Measurements from ENCODE around the gene NMU. TPM values are rescaled to one million over a fixed set of nuclear protein-coding genes. Genes with fewer than 3 reads are reported as not detected.

The NMU gene
- total and polyA plus RNA-seq, 9 of the 15 experiments (the other 6 are each of a cell fraction or from before 2014, with no cell fraction given), result 73.8 to 846 (median 599) TPM

- no peak for TF ChIP-seq SPI1 (IDR thresholded peaks at IDR 0.05; ENCODE audit: borderline replicate concordance, low read depth, low read length)
- peak; percentile 35; the same call in 1 of the 2 replicates for TF ChIP-seq POLR2AphosphoS5 (IDR thresholded peaks at IDR 0.05; ENCODE audit: control insufficient read depth, insufficient read depth, low read depth, low read length)
- TF ChIP-seq ZNF644 (tag; IDR thresholded peaks at IDR 0.05; ENCODE audit: low read depth), result 0 out of 2 replicates have a peak, but pooled peaks have one; percentile 9
- TF ChIP-seq, protein P1, sequence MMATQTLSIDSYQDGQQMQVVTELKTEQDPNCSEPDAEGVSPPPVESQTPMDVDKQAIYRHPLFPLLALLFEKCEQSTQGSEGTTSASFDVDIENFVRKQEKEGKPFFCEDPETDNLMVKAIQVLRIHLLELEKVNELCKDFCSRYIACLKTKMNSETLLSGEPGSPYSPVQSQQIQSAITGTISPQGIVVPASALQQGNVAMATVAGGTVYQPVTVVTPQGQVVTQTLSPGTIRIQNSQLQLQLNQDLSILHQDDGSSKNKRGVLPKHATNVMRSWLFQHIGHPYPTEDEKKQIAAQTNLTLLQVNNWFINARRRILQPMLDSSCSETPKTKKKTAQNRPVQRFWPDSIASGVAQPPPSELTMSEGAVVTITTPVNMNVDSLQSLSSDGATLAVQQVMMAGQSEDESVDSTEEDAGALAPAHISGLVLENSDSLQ (IDR thresholded peaks at IDR 0.05), result 0 out of 2 replicates have a peak, but pooled peaks have one; percentile 18
- no peak for TF ChIP-seq ESRRB (CRISPR knock-in tag; IDR thresholded peaks at IDR 0.05; ENCODE audit: borderline replicate concordance)
- TF ChIP-seq GTF2E2 (tag; IDR thresholded peaks at IDR 0.05), result peak; percentile 82; the same call in 1 of the 2 replicates
- TF ChIP-seq, protein P2, sequence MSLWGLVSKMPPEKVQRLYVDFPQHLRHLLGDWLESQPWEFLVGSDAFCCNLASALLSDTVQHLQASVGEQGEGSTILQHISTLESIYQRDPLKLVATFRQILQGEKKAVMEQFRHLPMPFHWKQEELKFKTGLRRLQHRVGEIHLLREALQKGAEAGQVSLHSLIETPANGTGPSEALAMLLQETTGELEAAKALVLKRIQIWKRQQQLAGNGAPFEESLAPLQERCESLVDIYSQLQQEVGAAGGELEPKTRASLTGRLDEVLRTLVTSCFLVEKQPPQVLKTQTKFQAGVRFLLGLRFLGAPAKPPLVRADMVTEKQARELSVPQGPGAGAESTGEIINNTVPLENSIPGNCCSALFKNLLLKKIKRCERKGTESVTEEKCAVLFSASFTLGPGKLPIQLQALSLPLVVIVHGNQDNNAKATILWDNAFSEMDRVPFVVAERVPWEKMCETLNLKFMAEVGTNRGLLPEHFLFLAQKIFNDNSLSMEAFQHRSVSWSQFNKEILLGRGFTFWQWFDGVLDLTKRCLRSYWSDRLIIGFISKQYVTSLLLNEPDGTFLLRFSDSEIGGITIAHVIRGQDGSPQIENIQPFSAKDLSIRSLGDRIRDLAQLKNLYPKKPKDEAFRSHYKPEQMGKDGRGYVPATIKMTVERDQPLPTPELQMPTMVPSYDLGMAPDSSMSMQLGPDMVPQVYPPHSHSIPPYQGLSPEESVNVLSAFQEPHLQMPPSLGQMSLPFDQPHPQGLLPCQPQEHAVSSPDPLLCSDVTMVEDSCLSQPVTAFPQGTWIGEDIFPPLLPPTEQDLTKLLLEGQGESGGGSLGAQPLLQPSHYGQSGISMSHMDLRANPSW (CRISPR knock-in tag; IDR thresholded peaks at IDR 0.05), result no peak
- TF ChIP-seq JUN (IDR thresholded peaks at IDR 0.05; ENCODE audit: borderline replicate concordance, low read depth, low read length), result no peak
- no peak for TF ChIP-seq JUN (CRISPR knock-in tag; IDR thresholded peaks at IDR 0.05; ENCODE audit: borderline replicate concordance)
- TF ChIP-seq MED1 (CRISPR knock-in tag; IDR thresholded peaks at IDR 0.05; ENCODE audit: borderline replicate concordance), result no peak
- TF ChIP-seq, protein P3, sequence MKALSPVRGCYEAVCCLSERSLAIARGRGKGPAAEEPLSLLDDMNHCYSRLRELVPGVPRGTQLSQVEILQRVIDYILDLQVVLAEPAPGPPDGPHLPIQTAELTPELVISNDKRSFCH (CRISPR knock-in tag; IDR thresholded peaks at IDR 0.05), result no peak
- TF ChIP-seq, protein P3 (tag; IDR thresholded peaks at IDR 0.05), result peak; percentile 58; the same call in 1 of the 2 replicates
- TF ChIP-seq BACH1 (tag; IDR thresholded peaks at IDR 0.05), result peak; percentile 64
- TF ChIP-seq SAP30 (IDR thresholded peaks at IDR 0.05; ENCODE audit: borderline replicate concordance, insufficient read depth, low read depth, low read length, poor library complexity, severe bottlenecking), result no peak
- TF ChIP-seq, protein P4, sequence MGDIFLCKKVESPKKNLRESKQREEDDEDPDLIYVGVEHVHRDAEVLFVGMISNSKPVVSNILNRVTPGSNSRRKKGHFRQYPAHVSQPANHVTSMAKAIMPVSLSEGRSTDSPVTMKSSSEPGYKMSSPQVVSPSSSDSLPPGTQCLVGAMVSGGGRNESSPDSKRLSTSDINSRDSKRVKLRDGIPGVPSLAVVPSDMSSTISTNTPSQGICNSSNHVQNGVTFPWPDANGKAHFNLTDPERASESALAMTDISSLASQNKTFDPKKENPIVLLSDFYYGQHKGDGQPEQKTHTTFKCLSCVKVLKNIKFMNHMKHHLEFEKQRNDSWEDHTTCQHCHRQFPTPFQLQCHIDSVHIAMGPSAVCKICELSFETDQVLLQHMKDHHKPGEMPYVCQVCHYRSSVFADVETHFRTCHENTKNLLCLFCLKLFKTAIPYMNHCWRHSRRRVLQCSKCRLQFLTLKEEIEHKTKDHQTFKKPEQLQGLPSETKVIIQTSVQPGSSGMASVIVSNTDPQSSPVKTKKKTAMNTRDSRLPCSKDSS (IDR thresholded peaks at IDR 0.05; ENCODE audit: low read depth, partially characterized antibody), result no peak
- TF ChIP-seq RBM25 (IDR thresholded peaks at IDR 0.05; ENCODE audit: low read depth, low read length, severe bottlenecking), result no peak
- TF ChIP-seq, protein P5, sequence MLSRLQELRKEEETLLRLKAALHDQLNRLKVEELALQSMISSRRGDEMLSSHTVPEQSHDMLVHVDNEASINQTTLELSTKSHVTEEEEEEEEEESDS (CRISPR knock-in tag; IDR thresholded peaks at IDR 0.05), result no peak
- TF ChIP-seq TEAD4 (IDR thresholded peaks at IDR 0.05; ENCODE audit: low read length), result peak; percentile 6; the same call in 1 of the 2 replicates
- no peak for TF ChIP-seq TEAD4 (CRISPR knock-in tag; IDR thresholded peaks at IDR 0.05; ENCODE audit: borderline replicate concordance)
- TF ChIP-seq SETDB1 (IDR thresholded peaks at IDR 0.05; ENCODE audit: low read length), result no peak
- no peak for TF ChIP-seq U2AF2 (optimal IDR thresholded peaks at IDR 0.05; ENCODE audit: low read depth, low read length)
Measured at GRCh38 chr4:55637272-55637820, 1.2 kb upstream of the NMU start (continued).

Data from K562 (cell line).